Astrocyte (in vitro differentiated cells and primary cell): ENCODE results near the gene LINC00237. TPM values are rescaled to one million over a fixed set of nuclear protein-coding genes. Genes with fewer than 3 reads are reported as not detected.

Source experiments
- DNase-seq: peaks from one replicate; pipeline ENCODE4 v3.0.0-alpha.2; 2010; ENCODE audit warnings: low read depth
- FAIRE-seq: peaks from 2 replicates; lab custom pipeline; 2011; peaks lifted over from hg19 to GRCh38; lab: Jason Lieb, UNC
- H2AFZ ChIP-seq: 2 replicates; pipeline ENCODE4 v1.6.0; 2012; ENCODE audit warnings: low read depth, low read length, inconsistent platforms
- H3K27ac ChIP-seq: 2 replicates; pipeline ENCODE4 v1.5.1; 2011; ENCODE audit warnings: low read depth, low read length, inconsistent platforms
- H3K27me3 ChIP-seq: 2 replicates; pipeline ENCODE4 v1.6.0; 2011; ENCODE audit warnings: low read length, inconsistent platforms; ENCODE audit not compliant: insufficient read depth
- H3K36me3 ChIP-seq: 2 replicates; pipeline ENCODE4 v1.5.1; 2011; ENCODE audit warnings: low read length, inconsistent platforms; ENCODE audit not compliant: insufficient read depth
- H3K4me1 ChIP-seq: 2 replicates; pipeline ENCODE4 v1.5.1; 2011; ENCODE audit warnings: low read length, inconsistent platforms; ENCODE audit not compliant: insufficient read depth
- H3K4me2 ChIP-seq: 2 replicates; pipeline ENCODE4 v1.6.0; 2012; ENCODE audit warnings: low read length, inconsistent platforms
- H3K4me3 ChIP-seq: 2 replicates; pipeline ENCODE4 v1.5.1; 2011; ENCODE audit warnings: low read depth, mild to moderate bottlenecking, low read length, inconsistent platforms; ENCODE audit not compliant: insufficient read depth
- H3K79me2 ChIP-seq: 2 replicates; pipeline ENCODE4 v1.6.0; 2012; ENCODE audit warnings: mild to moderate bottlenecking, low read length, inconsistent platforms; ENCODE audit not compliant: insufficient read depth
- H3K9ac ChIP-seq: 2 replicates; pipeline ENCODE4 v1.6.0; 2012; ENCODE audit warnings: mild to moderate bottlenecking, low read length, inconsistent platforms
- H3K9me3 ChIP-seq: 2 replicates; pipeline ENCODE4 v1.5.1; 2012; ENCODE audit warnings: low read depth, mild to moderate bottlenecking, low read length, inconsistent platforms; ENCODE audit not compliant: insufficient read depth
- H4K20me1 ChIP-seq: 2 replicates; pipeline ENCODE4 v1.6.0; 2012; ENCODE audit warnings: low read length, inconsistent platforms; ENCODE audit not compliant: insufficient read depth
- H3K27ac Mint-ChIP-seq: one replicate; pipeline ENCODE4 v1.8.0; 2021; ENCODE audit warnings: mild to moderate bottlenecking, mixed read lengths; ENCODE audit not compliant: unreplicated experiment
- H3K27me3 Mint-ChIP-seq: one replicate; pipeline ENCODE4 v1.8.0; 2021; ENCODE audit warnings: low read depth, mixed read lengths; ENCODE audit not compliant: unreplicated experiment
- H3K36me3 Mint-ChIP-seq: one replicate; pipeline ENCODE4 v1.8.0; 2021; ENCODE audit warnings: low read depth, mixed read lengths; ENCODE audit not compliant: unreplicated experiment
- H3K4me1 Mint-ChIP-seq: one replicate; pipeline ENCODE4 v1.8.0; 2021; ENCODE audit warnings: low read depth, mixed read lengths; ENCODE audit not compliant: unreplicated experiment
- H3K4me3 Mint-ChIP-seq: one replicate; pipeline ENCODE4 v1.8.0; 2021; ENCODE audit warnings: mild to moderate bottlenecking, moderate library complexity, mixed read lengths; ENCODE audit not compliant: unreplicated experiment
- H3K9me3 Mint-ChIP-seq: one replicate; pipeline ENCODE4 v1.8.0; 2021; ENCODE audit warnings: mild to moderate bottlenecking, mixed read lengths; ENCODE audit not compliant: unreplicated experiment
- CTCF ChIP-seq: IDR thresholded peaks from 2 replicates; pipeline ENCODE4 v1.5.1; 2011; ENCODE audit warnings: low read depth, mild to moderate bottlenecking, inconsistent platforms, low read length, moderate library complexity; ENCODE audit not compliant: insufficient read depth
- EZH2 ChIP-seq: IDR thresholded peaks from 2 replicates; pipeline ENCODE4 v1.6.1; 2012; ENCODE audit warnings: mild to moderate bottlenecking, low read length, inconsistent platforms; ENCODE audit not compliant: insufficient read depth
- total RNA-seq: library from RNA; stranded (reverse); gene quantifications from 2 replicates; pipeline ENCODE4 v1.2.1, GENCODE V29; 2021

The LINC00237 gene
- total RNA-seq, 1 donor from 2014 or later = not detected

- Histone ChIP-seq H2AFZ (no peak overlapping the region), H3K27me3 (no peaks in the 10 kb centered on the region), H3K4me3 (no peak overlapping the region), H3K4me2 (no peak overlapping the region), H3K79me2 (no peaks in the 10 kb centered on the region), H3K9me3 (no peaks in the 10 kb centered on the region), H3K36me3 (no peaks in the 10 kb centered on the region), H3K4me1 (no peaks in the 10 kb centered on the region), H4K20me1 (no peaks in the 10 kb centered on the region), H3K27ac (no peak overlapping the region), H3K9ac (no peak overlapping the region)
- H3K4me3 Mint-ChIP-seq = no peak overlapping the region
- TF ChIP-seq CTCF = no peak
- no peak for TF ChIP-seq EZH2
- H3K9me3 Mint-ChIP-seq = peaks cover 1% of the 10 kb centered on the region
- DNase-seq (no peak), FAIRE-seq (no peak)
- H3K27ac Mint-ChIP-seq = no peak overlapping the region
- H3K36me3 Mint-ChIP-seq = no peaks in the 10 kb centered on the region
- no peaks in the 10 kb centered on the region for H3K4me1 Mint-ChIP-seq
- H3K27me3 Mint-ChIP-seq = peaks cover 2% of the 10 kb centered on the region
Observed at GRCh38 chr20:21052686-21053001, 53.5 kb downstream of the LINC00237 start.

GRCh38 chr20:21052241-21052640 is 53.9 kb downstream of the LINC00237 start:
- no peaks in the 10 kb centered on the region for H3K27me3 ChIP-seq
- H3K9ac ChIP-seq = no peak overlapping the region
- no peak overlapping the region for H3K27ac ChIP-seq
- no peaks in the 10 kb centered on the region for H3K36me3 ChIP-seq
- FAIRE-seq (no peak), DNase-seq (no peak)
- Mint-ChIP-seq H3K9me3 (peaks cover 1% of the 10 kb centered on the region), H3K27me3 (peaks cover 2% of the 10 kb centered on the region), H3K4me1 (no peaks in the 10 kb centered on the region), H3K4me3 (no peak overlapping the region), H3K36me3 (no peaks in the 10 kb centered on the region), H3K27ac (no peak overlapping the region)
- H3K4me3 ChIP-seq = no peak overlapping the region
- no peak overlapping the region for H3K4me2 ChIP-seq
- no peaks in the 10 kb centered on the region for H4K20me1 ChIP-seq
- no peaks in the 10 kb centered on the region for H3K79me2 ChIP-seq
- H3K9me3 ChIP-seq = no peaks in the 10 kb centered on the region
- TF ChIP-seq CTCF (no peak), EZH2 (no peak)
- H3K4me1 ChIP-seq = no peaks in the 10 kb centered on the region
- no peak overlapping the region for H2AFZ ChIP-seq

- no peak for FAIRE-seq
- TF ChIP-seq CTCF (no peak), EZH2 (no peak)
Observed at GRCh38 chr20:21050710-21051109, 55.4 kb downstream of the LINC00237 start.

More at GRCh38 chr20:21050710-21051109, 55.4 kb downstream of the LINC00237 start:
- Histone ChIP-seq H3K9ac (no peak overlapping the region), H3K4me1 (no peaks in the 10 kb centered on the region), H3K9me3 (no peaks in the 10 kb centered on the region), H3K36me3 (no peaks in the 10 kb centered on the region), H3K4me2 (no peak overlapping the region), H3K79me2 (no peaks in the 10 kb centered on the region), H3K27me3 (no peaks in the 10 kb centered on the region), H3K4me3 (no peak overlapping the region), H2AFZ (no peak overlapping the region), H3K27ac (no peak overlapping the region), H4K20me1 (no peaks in the 10 kb centered on the region)
- Mint-ChIP-seq H3K27me3 (peaks cover 2% of the 10 kb centered on the region), H3K27ac (no peak overlapping the region), H3K4me1 (peaks cover 2% of the 10 kb centered on the region), H3K4me3 (no peak overlapping the region), H3K36me3 (no peaks in the 10 kb centered on the region), H3K9me3 (peaks cover 3% of the 10 kb centered on the region)
- DNase-seq = no peak
